HG02870 (cell line): Measurements from ENCODE around the gene S100A3.

Experiments
- ATAC-seq: cut with Tn5 transposase; IDR thresholded peaks from one replicate; pipeline ENCODE4 v1.9.1; 2021; ENCODE audit warnings: mild to moderate bottlenecking, moderate library complexity; ENCODE audit not compliant: unreplicated experiment

The S100A3 gene

GRCh38 chr1:153515504-153516394 is 33.3 kb downstream of the S100A3 start:
- no peak for ATAC-seq

GRCh38 chr1:153513666-153514065 is 35.4 kb downstream of the S100A3 start:
- no peak for ATAC-seq

- ATAC-seq: no peak
Measured at GRCh38 chr1:153513023-153513422, 36.0 kb downstream of the S100A3 start.

GRCh38 chr1:153510984-153511410 is 38.1 kb downstream of the S100A3 start:
- no peak for ATAC-seq

- ATAC-seq: no peak
Measured at GRCh38 chr1:153509729-153510354, 39.2 kb downstream of the S100A3 start.

GRCh38 chr1:153509036-153509435 is 40.0 kb downstream of the S100A3 start:
- ATAC-seq: no peak

- ATAC-seq: no peak
Measured at GRCh38 chr1:153507926-153508583, 41.0 kb downstream of the S100A3 start.

- ATAC-seq: no peak
Measured at GRCh38 chr1:153506831-153507413, 42.1 kb downstream of the S100A3 start.

- ATAC-seq: no peak
Measured at GRCh38 chr1:153506386-153506785, 42.7 kb downstream of the S100A3 start.

- no peak for ATAC-seq
Measured at GRCh38 chr1:153505576-153505975, 43.5 kb downstream of the S100A3 start.

- ATAC-seq: no peak
Measured at GRCh38 chr1:153503766-153504165, 45.3 kb downstream of the S100A3 start.

GRCh38 chr1:153498746-153499145 is 50.3 kb downstream of the S100A3 start:
- ATAC-seq: no peak
